IPS-15b (cell line): ENCODE data around the gene SH3BP4.

Source experiments
- H3K27me3 ChIP-seq: one replicate; pipeline ENCODE4 v1.6.1; 2013; ENCODE audit warnings: low read length; ENCODE audit not compliant: control insufficient read depth, insufficient read depth
- H3K36me3 ChIP-seq: one replicate; pipeline ENCODE4 v1.6.1; 2013; ENCODE audit warnings: low read length; ENCODE audit not compliant: control insufficient read depth, insufficient read depth
- H3K4me1 ChIP-seq: one replicate; pipeline ENCODE4 v1.6.1; 2013; ENCODE audit warnings: mild to moderate bottlenecking, low read length; ENCODE audit not compliant: control insufficient read depth, insufficient read depth
- H3K4me3 ChIP-seq: one replicate; pipeline ENCODE4 v1.5.1; 2013; ENCODE audit warnings: low read depth, low read length
- H3K9ac ChIP-seq: one replicate; pipeline ENCODE4 v1.6.1; 2013; ENCODE audit warnings: low read depth, mild to moderate bottlenecking, low read length
- H3K9me3 ChIP-seq: one replicate; pipeline ENCODE4 v1.6.1; 2013; ENCODE audit warnings: mild to moderate bottlenecking, low read length; ENCODE audit not compliant: control insufficient read depth, insufficient read depth

SH3BP4 gene

DNA sequence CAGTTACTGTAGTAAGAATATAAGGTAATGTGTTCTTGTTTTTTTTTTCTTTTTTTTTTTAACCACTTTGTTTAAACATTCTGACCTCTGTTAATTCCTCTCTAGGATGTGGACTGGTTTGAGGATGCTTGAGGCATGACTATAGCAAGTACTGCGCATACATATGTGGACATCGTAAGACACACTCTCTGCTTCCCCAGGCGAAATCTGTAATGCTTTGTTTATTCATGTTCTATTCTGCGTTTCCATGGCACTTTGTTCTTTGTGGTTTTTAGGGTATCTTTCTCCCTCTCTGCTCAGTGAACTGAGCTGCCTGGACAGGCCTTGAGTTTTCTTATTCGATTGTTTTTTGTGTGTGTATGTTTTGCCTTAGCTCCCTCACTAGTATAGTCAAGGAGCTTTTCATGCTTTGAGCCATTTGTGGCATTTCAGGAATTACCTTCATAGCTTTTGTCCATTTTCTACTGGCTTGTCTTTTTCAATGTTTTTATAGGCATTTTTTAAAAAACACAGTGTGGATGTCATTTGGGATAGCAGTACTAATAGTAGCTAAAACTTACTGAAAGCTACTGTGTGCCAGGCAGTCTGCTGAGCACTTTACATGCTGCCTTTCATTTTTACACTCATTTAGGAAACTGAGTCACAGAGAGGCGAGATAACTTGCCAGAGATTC is 1.9 kb upstream of the SH3BP4 start:
- Histone ChIP-seq H3K9me3 (no peaks in the 10 kb centered on the region), H3K4me1 (peaks cover 19% of the 10 kb centered on the region), H3K9ac (no peak overlapping the region), H3K36me3 (no peaks in the 10 kb centered on the region), H3K27me3 (peaks cover 30% of the 10 kb centered on the region), H3K4me3 (peak overlapping the region; percentile 66)

DNA sequence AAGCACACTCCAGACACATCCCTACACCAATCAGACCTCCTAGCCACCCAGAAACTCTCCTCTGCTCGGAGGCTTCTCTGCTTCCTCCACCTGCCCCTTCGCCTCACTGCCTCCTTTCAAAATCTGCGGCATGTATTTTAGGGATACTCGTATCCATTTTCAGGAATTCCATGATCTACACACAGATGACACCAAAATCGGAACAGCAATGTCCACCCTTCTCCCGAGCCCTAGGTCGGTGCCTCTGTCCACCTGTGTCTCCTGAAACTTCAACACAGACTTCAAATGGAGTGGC is 1.4 kb upstream of the SH3BP4 start:
- Histone ChIP-seq H3K36me3 (no peaks in the 10 kb centered on the region), H3K9me3 (no peaks in the 10 kb centered on the region), H3K27me3 (peaks cover 30% of the 10 kb centered on the region), H3K4me1 (peaks cover 24% of the 10 kb centered on the region), H3K4me3 (peak overlapping the region; percentile 66), H3K9ac (no peak overlapping the region)

DNA sequence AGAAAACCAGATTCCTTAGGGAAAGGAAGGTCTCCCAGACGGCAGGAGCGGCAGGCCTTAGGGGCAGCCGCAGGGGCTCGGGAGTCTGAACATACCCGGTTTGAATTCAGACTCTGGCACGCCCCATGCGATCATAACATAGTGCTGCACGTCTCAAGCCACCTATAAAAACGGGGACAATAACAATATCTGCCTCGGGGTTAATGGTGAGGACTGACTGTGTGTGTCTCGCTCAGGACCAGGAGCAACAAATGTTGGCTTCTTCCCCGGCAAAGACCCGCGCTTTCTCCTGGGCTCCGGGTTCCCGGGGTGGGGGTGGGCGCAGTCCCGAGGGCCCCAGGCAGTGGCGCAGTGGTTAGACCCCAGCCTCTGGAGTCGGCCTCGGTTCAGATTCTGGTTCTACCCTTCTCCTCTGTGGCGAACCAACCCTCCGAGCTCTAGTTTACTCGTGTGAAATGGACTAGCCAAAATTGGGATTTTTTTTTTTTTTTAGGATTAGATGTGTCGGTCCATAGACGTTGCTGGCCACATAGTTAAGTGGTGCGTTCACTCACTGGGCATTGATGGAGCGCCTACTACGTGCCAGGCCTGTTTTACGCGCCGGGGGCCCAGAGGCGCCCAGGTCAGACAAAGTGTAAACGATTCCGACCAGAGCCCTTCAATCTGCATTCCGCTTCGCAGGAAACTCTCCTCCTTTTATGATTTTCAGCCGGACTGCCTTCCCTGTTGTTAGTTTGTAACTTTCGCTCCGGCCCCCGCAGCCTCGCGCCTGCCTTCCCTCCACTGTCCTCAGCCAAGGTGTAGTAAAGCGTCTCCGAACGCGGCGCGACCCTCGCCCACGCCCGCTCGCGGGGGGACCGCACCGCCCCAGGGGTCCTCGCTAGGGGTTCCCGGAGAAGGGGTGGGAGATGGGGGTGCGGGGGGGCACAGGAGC is 820 bp upstream of the SH3BP4 start:
- Histone ChIP-seq H3K9me3 (no peaks in the 10 kb centered on the region), H3K4me3 (peak overlapping the region; percentile 66), H3K4me1 (peaks cover 30% of the 10 kb centered on the region), H3K9ac (no peak overlapping the region), H3K27me3 (peaks cover 30% of the 10 kb centered on the region), H3K36me3 (no peaks in the 10 kb centered on the region)

DNA sequence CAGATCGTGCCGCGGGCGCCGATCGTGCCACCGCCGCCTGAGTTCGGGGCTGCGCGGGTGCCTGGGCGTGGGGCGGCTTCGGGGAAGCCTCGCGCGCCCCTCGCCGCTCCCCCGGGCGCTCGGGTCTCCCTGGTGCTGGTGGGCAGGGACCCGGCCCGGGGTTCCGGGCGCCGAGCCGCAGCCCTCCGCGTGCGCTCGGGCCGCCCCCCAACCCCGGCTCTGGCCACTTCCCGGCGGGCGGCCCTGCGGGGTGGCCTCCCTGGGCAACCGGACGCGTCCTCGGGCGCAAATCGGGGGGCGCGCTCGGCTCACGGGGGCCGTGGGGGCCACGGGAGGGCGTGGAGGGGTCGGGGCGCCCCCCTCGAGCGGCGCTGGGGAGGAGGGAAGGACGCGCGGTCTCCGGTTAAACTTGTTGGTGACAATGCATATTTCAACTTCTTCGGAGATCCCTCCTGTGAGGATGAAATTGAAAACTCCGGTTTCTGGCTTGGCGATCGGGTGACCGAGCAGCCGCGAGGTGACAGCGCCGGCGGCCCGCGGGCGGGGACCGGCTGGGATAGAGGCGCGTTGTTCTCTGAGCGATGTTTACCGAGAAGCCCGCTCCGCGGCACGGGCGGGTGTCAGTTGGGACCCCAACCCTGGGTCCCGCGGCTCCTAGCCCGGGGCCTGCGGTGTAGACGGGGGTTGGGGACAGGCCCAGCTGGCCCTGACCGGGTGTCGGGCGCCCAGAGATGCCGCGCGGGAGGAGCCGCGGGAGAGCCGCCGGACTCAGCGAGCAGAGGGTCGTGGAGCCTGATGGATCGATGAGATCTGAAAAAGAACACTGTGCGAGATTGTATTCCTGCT is 676 bp downstream of the SH3BP4 start:
- Histone ChIP-seq H3K9me3 (no peaks in the 10 kb centered on the region), H3K9ac (peak overlapping the region; percentile 26), H3K4me1 (peaks cover 36% of the 10 kb centered on the region), H3K4me3 (peak overlapping the region; percentile 70), H3K36me3 (no peaks in the 10 kb centered on the region), H3K27me3 (peaks cover 30% of the 10 kb centered on the region)

DNA sequence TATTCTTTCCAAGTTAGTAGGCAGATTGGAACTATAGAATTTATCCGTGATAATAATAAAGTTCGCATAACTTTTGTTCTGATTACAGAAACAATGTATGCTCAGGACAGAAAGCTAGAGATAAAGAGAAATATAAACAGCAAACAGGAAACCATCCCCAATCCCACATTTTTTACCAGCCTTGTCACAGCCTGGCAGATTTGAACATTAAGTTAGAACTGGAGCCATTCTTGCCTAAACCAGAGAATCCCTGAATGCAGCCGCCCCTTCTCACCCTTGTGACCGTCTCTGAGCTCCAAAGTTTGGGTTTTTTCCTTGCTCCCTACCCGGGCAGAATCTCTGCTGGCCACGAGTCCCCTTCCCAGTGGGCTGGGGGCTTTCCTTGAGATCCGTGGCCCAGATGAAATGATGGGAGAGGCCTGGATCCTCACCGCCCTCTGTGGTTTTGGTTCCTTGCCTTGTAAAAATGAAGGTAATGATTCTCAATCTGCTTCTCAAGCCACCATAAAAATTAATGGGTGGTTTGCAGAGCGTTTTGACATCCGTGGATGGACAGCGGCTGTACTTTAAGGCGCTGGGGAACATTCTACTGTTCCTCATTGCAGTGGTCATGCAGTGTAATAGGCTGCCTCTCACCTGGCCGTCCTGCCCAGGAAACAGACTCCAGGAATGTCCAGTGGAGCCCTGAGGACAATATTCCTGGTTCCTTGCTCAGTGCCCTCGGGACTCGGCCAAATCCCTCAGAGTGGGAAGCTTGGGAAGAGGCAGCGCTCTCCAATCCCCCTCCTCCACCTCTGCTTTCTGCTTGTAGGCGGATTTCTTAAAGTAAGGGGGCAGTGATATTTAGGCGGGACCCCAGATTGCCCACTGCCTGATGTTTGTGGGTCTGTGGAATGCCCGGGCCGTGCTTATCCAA is 1.6 kb downstream of the SH3BP4 start:
- H3K36me3 ChIP-seq = no peaks in the 10 kb centered on the region

DNA sequence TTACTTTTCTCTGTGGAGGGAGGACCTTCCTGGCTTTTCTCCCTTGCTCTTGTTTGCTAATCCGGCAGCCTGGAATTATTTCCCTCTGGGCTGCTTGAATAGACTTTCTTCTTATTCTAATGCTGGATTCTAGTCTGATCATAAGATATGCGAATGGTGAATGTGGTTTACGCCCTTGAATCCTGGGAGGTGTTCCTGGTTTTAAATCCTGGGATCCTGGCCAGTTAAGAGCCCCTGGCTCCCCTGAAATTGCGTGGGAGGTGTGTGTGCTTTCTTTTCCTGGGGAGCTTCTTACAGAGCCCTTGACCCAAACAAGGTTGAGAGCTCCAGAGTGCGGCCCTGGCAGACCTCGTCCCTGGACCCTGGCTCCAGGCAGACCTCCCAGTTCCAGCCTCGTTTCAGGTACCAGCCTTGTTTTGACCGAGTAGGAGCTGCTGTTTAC is 2.8 kb downstream of the SH3BP4 start:
- Histone ChIP-seq H3K4me1 (peaks cover 36% of the 10 kb centered on the region), H3K9ac (peak overlapping the region; percentile 32), H3K4me3 (peak overlapping the region; percentile 70), H3K9me3 (no peaks in the 10 kb centered on the region), H3K36me3 (no peaks in the 10 kb centered on the region), H3K27me3 (peaks cover 22% of the 10 kb centered on the region)

More for the DNA sequence above, 1.6 kb downstream of the SH3BP4 start:
- H3K9me3 ChIP-seq = no peaks in the 10 kb centered on the region
- peaks cover 36% of the 10 kb centered on the region for H3K4me1 ChIP-seq
- peaks cover 30% of the 10 kb centered on the region for H3K27me3 ChIP-seq
- peak overlapping the region; percentile 26 for H3K9ac ChIP-seq
- peak overlapping the region; percentile 70 for H3K4me3 ChIP-seq

DNA sequence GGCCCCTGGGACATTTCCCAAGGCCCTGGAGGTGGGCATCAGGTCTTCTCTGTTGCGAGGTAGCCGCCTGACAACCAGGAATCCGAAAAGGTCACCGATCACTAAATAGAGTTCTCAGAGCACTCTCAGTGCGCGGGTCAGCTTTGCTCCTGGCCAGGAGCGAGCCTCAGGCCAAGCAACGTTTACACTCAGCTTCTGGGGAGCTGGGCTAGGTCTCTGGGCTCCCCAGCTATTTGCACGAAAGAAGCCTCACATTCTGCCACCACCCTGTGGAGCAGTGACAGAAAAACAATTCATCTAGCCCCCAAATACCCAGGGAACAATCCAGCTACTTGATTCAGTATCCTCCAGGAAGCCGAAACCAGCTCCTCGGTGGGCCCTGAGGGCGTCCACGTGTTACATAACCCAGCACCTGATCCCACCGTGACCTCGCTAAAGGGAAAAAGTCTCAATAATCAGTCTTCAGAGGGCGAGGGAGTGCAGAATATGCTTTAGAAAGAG is 3.3 kb downstream of the SH3BP4 start:
- peak overlapping the region; percentile 32 for H3K9ac ChIP-seq
- peak overlapping the region; percentile 70 for H3K4me3 ChIP-seq
- H3K4me1 ChIP-seq = peaks cover 36% of the 10 kb centered on the region
- no peaks in the 10 kb centered on the region for H3K9me3 ChIP-seq
- H3K27me3 ChIP-seq = peaks cover 16% of the 10 kb centered on the region
- H3K36me3 ChIP-seq = no peaks in the 10 kb centered on the region

DNA sequence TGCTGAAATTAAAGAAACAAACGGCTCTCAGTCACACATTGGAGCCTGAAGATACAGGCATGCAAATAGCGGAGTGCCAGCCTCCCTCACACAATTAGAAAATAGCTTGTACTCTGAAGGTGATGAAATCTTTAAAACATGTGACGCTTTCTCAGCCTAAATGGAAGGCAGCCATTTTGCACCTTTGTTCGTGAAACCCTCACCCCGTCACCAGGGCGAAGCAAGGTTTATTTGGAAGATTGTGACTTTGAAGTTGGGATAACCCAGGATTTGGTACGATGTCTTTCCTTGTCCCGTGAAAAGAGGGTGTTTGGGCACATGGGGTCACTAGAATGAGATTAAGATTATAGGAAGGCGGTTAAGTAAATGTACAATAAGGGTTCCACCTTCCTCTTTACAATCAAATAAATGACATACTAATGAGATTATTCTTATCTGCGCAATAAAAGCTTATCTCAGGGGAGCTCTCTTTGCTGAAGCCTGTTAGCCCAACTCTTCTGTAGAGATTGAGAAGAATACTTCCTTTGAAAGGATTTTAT is 4.2 kb downstream of the SH3BP4 start:
- H3K27me3 ChIP-seq = peaks cover 7% of the 10 kb centered on the region

DNA sequence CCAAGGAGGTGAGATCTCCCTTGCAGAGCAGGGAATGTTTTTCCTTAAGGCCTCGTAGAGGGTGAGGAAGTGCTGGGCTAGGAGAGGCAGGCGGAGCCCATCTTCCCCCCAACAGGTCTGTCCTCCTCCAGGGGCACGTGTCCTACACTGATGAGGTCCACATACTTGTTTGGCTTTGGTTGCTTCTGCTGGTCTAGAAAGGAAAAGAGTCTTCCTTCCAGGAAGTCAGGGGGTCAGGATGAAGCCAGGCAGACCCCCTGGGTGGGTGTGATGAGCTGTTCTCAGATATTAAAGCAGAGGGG is 6.0 kb downstream of the SH3BP4 start:
- H3K9ac ChIP-seq = no peak overlapping the region
- no peaks in the 10 kb centered on the region for H3K36me3 ChIP-seq
- no peaks in the 10 kb centered on the region for H3K9me3 ChIP-seq
- no peak overlapping the region for H3K4me3 ChIP-seq
- H3K27me3 ChIP-seq = peaks cover 6% of the 10 kb centered on the region
- peaks cover 33% of the 10 kb centered on the region for H3K4me1 ChIP-seq

More for the DNA sequence above, 4.2 kb downstream of the SH3BP4 start:
- Histone ChIP-seq H3K9ac (no peak overlapping the region), H3K4me1 (peaks cover 33% of the 10 kb centered on the region), H3K36me3 (no peaks in the 10 kb centered on the region), H3K4me3 (no peak overlapping the region), H3K9me3 (no peaks in the 10 kb centered on the region)

DNA sequence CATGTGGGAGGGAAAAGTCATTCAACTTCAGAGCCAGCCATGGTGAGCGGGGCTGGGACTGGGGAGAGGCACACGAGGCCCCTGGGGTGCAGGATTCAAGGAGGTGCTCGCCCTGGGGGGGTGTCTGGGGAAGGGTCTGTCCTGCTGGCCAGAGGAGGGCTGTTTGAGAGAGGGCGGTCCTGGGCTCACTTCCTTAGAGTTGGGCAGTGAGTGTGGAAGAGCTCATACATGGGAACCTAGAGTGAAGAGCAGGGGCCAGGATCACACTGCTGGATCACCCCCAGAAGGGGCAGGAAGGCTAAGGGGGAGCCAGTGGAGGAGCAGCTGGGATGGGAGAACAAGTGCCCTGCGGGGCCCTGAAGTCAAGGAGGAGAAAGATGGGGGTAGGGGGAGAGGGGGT is 6.5 kb downstream of the SH3BP4 start:
- H3K27me3 ChIP-seq = peaks cover 2% of the 10 kb centered on the region
- H3K4me3 ChIP-seq = no peak overlapping the region
- H3K36me3 ChIP-seq = no peaks in the 10 kb centered on the region
- peaks cover 30% of the 10 kb centered on the region for H3K4me1 ChIP-seq
- no peaks in the 10 kb centered on the region for H3K9me3 ChIP-seq
- no peak overlapping the region for H3K9ac ChIP-seq
